ENCODE results near the gene CYP27C1. TPM values are rescaled to one million over a fixed set of nuclear protein-coding genes. Genes with fewer than 3 reads are reported as not detected.

The CYP27C1 gene
- total and polyA plus RNA-seq, 10 of the 15 experiments (the other 5 are each of a cell fraction or from before 2014, with no cell fraction given) = not detected

GRCh38 chr2:127218812-127219170 lies 1.3 kb downstream of the CYP27C1 start:
- Histone ChIP-seq H3K9me3 (replicated peaks; ENCODE audit: control insufficient read depth, insufficient read depth, low read length) (no peaks in the 10 kb centered on the region; the same call in 2 of the 3 replicates), H3K9ac (ENCODE audit: control insufficient read depth, insufficient read depth, low read length) (no peak overlapping the region), H3K79me2 (ENCODE audit: control insufficient read depth, insufficient read depth, low read length) (no peaks in the 10 kb centered on the region), H3K27me3 (replicated peaks in 1 of 2; ENCODE audit: control insufficient read depth in 2 of 2, insufficient read depth in 2 of 2, low read length in 1 of 2) (peaks cover 4 to 7% of the 10 kb centered on the region in 2 experiments), H3K4me2 (ENCODE audit: control insufficient read depth, insufficient read depth) (no peak overlapping the region), H3K4me1 (ENCODE audit: control insufficient read depth, insufficient read depth, low read length) (no peaks in the 10 kb centered on the region), H3K27ac (ENCODE audit: control insufficient read depth, insufficient read depth) (no peak overlapping the region), H3K36me3 (ENCODE audit: control insufficient read depth in 2 of 2, insufficient read depth in 2 of 2, low read length in 1 of 2) (no peaks in the 10 kb centered on the region), H3K4me3 (no peak overlapping the region), H4K20me1 (ENCODE audit: control insufficient read depth, insufficient read depth) (no peaks in the 10 kb centered on the region), H2AFZ (ENCODE audit: control insufficient read depth, low read depth, low read length) (no peak overlapping the region)
- ChIA-PET POLR2A (no interaction called here), RAD21 (ENCODE audit: unreplicated experiment) (no interaction called here), CTCF (no interaction called here), SMC1A (ENCODE audit: uncharacterized antibody, unreplicated experiment) (no interaction called here)
- in situ Hi-C loops (cut with MboI) = no loop called here
- no TSS peak for BruUV-seq (replicated peaks)
- DNase-seq (ENCODE audit: low read depth, low spot score) (no peak), ATAC-seq (no peak), FAIRE-seq (no peak)
- 18% methylated on average over 34 of the region's 35 CpGs for WGBS (ENCODE audit: insufficient coverage, insufficient replicate concordance, low lambda C conversion rate, missing lambda C conversion rate)
- TF ChIP-seq ZNF592 (IDR thresholded peaks at IDR 0.05) (no peak), SMC3 (IDR thresholded peaks at IDR 0.05; ENCODE audit: borderline replicate concordance, low read length) (no peak), POLR2AphosphoS2 (IDR thresholded peaks at IDR 0.05; ENCODE audit: low read depth, low read length) (no peak), GABPA (IDR thresholded peaks at IDR 0.05; ENCODE audit: low read depth) (no peak), IRF3 (IDR thresholded peaks at IDR 0.05) (no peak), TCF7 (IDR thresholded peaks at IDR 0.05; ENCODE audit: borderline replicate concordance) (no peak), RELA (IDR thresholded peaks at IDR 0.05; ENCODE audit: borderline replicate concordance, partially characterized antibody) (no peak), TCF12 (IDR thresholded peaks at IDR 0.05; ENCODE audit: low read depth, low read length) (no peak), MYC (IDR thresholded peaks at IDR 0.05; ENCODE audit: insufficient read depth, insufficient read length, insufficient replicate concordance, low read length, severe bottlenecking) (no peak), ZNF207 (IDR thresholded peaks at IDR 0.05; ENCODE audit: borderline replicate concordance) (no peak), SMAD1 (IDR thresholded peaks at IDR 0.05; ENCODE audit: low read depth, partially characterized antibody) (no peak), HSF1 (IDR thresholded peaks at IDR 0.05; ENCODE audit: low read depth, low read length) (no peak), BRCA1 (IDR thresholded peaks at IDR 0.05; ENCODE audit: low read depth, low read length) (no peak), USF1 (IDR thresholded peaks at IDR 0.05; ENCODE audit: borderline replicate concordance, extremely low read length, insufficient read depth, low read depth, low read length) (no peak), CBX3 (IDR thresholded peaks at IDR 0.05; ENCODE audit: borderline replicate concordance, low read depth) (no peak)
- intact Hi-C loops (cut with micrococcal nuclease; ENCODE audit: unreplicated experiment) = no loop called here
